Mesenteric fat pad (tissue), 1 donor: ENCODE measurements around the gene MAPKAP1. TPM values are rescaled to one million over a fixed set of nuclear protein-coding genes. Genes with fewer than 3 reads are reported as not detected.
"Not testable (repeated sequence)": the region's sequence is repeated elsewhere in the genome, so short reads cannot be mapped to it uniquely, and the experiment has no call there.

Experiments used
- DNase-seq: peaks from one replicate; pipeline ENCODE4 v3.0.0-alpha.2; 2020; ENCODE audit warnings: low spot score
- total RNA-seq: library from RNA; stranded (reverse); fragmentation: NEBNext Ultra II Directional; extraction: Animal tissue kit (Norgen Biotek cat#: 25700); gene quantifications from one replicate; pipeline ENCODE4 v1.2.1, GENCODE V29; 2021
- donor health status: DM: yes; HTN: yes; CAD: no.

The MAPKAP1 gene
- total RNA-seq, 1 donor from 2014 or later: 98.6 TPM

DNA sequence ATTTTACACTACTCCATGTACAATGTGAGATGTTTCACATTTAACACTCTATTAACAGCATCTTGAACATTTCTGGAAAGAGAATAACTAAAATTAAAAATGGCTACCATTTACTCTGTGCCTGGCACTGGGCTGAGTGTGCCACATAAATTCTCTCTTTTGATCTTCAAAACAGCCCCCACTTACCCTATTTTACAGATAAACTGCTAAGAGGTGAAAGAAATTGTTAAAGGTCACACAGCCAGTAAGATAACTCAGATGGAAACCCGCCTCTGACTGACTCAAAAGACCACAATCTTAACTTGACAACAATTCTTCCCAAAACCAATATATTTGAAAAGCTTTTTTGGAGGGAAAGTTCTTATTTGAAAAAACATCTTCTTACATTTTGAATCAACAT is 97.3 kb downstream of the MAPKAP1 start:
- DNase-seq: no peak

DNA sequence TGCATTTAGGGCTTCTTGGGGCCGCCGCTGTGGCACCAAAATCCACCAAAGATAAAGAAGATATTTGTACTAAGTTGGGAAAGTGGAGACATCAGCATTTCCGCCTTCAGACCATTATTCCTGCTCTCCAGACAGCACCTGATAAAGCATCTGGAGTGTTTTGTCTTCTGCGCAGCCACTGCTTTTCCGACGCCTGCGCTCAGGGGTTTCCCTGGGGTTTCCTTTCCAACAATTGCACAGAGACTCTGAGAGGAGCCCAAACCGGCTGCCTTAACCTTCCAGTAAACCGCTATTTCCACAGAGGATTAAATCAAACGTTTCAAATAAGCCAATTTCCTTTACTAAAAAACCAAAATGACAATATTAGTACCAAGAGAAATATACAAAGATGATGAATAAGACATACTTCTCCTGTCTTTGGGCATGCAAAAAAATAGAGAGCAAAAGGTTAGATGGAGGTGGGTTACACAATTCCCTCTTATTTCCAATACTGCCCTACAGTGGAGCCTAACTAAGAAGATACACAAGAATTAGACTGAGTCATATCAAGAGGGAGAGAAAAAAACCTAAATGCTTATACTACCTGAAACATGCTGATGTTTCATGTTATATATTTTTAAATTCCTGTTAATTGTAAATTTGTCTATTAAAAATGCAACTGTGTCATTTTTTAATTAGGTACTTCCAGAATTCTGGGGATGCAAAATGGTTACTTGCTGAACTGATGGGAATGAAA is 98.4 kb downstream of the MAPKAP1 start:
- no peak for DNase-seq

DNA sequence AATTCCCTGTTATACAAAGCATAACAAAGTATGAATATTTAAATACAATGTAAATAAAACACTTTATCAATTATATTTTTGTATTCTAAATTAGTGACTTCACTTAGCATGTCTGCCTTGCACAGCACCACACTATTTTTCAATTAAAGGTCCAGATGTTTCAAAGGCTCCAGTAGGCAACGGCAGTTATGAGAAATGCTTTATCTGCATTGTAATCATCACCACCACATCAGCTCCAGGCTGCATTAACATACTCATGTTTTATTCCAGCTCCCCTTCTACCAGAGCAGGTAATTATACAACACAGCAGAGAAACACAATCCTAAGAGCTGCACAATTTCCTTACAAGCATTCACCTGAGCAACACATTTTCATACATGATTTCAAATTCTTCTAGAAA is 102.8 kb downstream of the MAPKAP1 start:
- no peak for DNase-seq

DNA sequence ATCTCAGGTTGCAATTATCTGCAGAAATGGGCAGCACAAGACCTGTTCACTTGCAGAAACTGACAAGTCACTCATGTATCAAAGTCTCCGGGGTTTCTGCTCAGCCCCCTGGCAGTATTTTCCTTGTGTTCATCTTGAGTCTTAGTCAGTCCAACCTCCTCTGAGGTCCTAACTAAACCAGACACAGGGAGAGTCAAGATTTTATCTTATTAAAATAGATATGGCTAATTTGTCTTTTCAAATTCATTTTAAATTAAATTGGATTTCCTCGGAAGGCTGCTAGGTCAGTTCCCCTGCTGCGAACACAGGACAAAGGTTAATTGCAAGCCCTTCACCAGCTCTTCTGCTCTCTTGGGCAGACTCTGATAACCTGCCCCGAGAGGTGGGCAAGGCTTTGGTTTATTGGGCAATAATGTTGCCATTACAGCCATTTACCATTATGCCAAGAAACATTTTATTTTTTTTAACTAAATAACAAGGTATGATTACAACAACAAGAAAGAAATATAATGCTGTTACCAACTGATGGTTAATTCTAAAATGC is 103.5 kb downstream of the MAPKAP1 start:
- no peak for DNase-seq

DNA sequence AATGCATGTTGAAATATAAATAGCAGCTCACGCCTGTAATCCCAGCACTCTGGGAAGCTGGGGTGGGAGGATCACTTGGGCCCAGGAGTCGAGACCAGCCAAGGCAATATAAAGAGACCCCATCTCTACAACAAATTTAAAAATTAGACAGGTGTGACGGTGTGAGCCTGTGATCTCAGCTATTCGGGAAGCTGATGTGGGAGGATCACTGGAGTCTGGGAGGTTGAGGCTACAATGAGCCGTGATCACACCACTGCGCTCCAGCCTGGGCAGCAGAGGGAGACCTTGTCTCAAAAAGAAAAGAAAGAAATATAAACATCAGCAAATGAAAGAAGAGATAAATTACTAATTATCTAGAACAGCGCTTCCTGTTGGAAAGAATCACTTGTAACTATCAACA is 105.0 kb downstream of the MAPKAP1 start:
- DNase-seq: no peak

DNA sequence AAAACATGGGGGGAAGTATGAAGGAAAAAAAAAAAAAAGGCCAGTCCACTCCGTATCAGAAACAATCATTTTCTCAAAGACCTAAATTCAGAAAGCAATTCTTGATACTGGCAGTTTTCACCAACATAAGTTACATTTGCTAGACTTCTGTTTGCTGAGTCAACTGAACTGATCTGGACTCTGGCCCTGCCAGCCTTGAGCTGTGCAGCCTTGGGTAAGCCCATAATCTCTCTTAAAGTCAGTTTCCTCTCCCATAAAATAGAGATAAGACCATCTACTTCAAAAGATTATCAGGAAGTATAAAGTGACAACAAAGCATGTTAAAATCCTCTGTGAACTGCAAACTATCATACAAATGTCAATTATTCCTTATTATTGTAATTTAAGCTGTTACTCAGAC is 106.8 kb downstream of the MAPKAP1 start:
- no peak for DNase-seq

DNA sequence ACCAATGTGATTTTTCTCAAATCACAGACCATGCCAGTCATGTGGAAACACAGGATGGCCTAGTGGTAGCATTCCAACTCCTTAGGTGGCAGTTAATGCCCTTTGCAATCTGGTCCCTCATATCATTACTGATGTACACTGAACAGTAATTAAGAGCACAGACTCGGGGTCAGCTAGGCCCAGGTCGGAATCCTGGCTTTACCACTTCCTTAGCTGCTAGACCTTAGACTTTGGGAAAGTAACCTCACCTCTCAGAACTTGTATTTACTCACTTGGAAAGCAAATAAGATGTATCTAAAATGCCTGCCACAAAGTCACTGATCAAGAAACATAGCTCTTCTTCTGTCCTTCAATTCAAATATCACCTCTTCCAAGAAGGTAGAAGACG is 112.8 kb downstream of the MAPKAP1 start:
- no peak for DNase-seq

DNA sequence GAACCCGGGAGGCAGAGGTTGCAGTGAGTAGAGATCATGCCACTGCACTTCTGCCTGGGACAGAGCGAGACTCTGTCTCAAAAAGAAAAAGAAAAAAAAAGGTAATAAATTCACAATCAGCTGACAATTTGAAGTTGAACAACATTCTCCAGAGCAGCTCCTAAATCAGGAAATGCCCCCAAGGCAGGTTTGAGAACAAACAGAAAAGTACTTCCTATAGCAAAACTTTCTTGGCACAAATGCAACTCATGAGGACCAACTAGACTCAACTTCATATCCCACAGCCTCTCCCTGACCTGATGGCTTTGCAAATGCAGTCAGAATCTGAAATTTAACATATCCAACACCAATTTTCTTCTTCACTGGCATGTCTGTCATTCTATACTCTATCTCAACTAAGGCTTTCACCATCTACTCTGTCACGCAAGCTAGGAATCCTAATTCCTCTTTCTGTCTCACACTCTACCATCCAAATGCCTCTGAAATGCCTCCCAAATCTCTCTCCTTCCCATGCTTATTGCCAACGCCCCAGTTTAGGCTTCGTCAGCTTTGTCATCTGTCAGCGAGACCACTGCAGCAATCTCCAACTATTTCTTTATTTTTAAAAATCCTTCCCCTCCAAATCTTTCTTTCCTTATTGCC is 113.3 kb downstream of the MAPKAP1 start:
- DNase-seq: no peak

DNA sequence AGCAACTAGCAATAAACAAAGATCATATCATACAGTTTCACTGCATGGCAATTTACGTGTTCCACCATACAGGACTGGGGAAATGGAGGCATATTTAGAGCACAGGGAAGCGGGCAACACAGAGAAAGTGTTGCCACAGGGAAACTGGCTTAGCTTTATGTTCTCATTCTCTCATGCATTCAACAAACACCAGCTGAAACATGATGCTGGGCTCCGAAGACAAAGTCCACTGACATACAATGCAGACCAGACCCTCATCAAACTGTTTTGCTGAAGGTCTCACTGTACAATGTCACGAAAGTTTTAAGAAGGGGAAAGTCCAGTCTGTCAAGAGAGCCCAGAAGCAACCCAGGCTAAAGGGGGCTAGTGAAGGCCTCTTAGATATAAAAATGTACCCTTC is 115.1 kb downstream of the MAPKAP1 start:
- DNase-seq: no peak

DNA sequence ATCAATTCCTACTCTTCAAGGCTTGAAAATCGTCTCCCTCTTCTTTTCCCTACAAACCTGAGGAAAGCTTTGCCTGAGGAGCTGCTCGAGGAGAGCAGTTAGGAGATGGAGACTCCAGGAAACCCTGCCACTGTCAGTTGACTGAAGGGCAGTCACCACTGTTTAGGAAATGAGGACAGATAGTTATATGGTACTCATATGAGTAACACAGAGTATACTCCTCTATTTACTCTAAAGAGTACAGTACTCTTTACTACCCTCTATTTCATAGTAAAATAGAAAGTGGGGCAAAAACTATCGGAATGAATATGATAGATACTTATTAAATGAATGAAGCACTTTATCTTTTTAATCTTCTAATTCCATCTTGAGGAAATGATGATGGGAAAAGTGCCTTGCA is 115.8 kb downstream of the MAPKAP1 start:
- no peak for DNase-seq

DNA sequence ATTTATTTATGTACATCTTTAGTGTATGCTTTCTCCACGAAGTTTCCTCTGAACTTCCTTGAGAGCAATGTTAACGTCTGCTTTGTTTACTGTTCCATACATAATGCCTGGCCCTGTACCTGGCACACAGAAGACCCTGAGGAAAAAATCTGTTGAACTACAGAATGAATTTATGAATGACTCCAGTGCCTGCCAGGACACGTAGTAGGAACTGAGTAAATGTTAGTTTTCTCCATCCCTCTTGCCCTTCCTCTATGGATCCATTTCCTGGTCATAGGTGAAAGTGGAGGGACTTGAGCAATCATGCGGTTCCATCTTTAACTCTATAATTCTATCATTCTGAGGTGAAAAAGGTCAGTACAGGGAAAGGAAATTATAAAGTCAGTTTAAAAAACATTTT is 117.7 kb downstream of the MAPKAP1 start:
- DNase-seq: no peak

DNA sequence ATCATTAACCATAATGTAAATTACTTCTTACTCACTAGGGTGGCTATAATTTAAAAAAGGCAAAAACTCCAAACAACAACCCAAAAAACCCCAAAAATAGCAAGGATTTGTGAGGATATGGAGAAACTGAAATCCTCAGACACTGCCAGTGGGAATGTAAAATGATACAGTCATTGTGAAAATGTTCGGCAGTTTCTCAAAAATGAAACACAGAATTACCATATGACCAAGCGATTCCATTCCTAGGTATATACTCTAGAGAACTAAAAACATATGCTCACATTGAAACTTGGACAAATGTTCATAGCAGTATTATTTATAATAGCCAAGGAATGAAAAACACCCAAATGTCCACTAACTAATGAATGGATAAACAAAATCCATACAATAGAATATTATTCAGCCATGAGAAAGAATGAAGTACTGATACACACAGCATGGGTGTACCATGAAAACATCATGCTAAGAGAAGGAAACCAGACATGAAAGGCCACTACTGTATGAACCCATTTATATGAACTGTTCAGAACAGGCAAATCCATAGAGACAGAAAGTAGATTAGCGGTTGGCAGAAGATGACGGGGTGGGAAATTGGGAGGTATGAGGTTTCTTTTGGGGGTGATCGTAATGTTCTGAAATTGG is 119.1 kb downstream of the MAPKAP1 start:
- DNase-seq: no peak

DNA sequence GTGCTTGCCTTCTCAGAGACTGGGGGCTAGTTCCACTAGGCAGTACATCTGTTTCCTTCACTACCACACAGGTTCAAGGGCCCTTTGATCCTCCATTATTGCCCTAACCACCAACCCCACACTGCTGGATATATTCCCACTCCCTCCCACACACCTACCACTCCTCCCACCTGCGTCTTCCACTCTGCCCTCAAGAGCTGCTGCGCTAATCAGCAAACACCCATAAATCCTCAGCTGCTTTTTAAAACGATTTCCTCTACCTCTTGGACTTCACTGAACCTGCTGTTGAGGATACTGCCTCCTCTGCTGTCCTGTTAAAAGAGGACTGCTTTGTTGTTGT is 120.9 kb downstream of the MAPKAP1 start:
- DNase-seq: no peak

DNA sequence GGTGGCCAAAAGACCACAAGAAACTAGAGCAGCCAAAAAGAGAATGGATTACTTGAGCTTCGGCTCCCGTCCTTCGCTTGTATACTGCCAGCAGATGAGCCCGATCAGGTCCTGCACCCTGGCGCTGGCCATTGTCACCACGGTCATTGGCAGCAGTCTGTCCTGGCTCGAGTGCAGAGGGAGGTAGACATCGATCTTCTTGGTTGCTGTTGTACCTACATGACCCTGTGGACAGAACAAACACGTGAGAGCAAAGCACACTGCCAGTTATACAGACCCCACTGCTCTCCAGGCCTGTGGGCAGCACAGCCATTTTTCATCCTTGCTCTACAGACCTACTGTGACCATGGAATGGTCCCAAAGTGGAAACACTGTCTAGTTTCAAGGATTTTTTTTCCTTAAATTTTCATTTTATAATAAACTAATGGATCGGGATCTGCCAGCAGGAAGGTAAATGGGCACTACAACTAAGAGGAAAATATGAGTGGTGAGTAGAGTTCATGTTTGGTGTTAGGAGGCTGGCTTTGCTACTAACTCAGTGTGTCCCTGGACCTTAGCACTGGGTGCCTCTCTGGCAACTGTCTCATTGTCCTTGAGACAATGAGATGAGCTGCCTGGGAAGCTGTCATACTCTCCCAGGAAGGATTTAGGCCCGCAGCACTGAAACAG is 121.4 kb downstream of the MAPKAP1 start:
- no peak for DNase-seq

DNA sequence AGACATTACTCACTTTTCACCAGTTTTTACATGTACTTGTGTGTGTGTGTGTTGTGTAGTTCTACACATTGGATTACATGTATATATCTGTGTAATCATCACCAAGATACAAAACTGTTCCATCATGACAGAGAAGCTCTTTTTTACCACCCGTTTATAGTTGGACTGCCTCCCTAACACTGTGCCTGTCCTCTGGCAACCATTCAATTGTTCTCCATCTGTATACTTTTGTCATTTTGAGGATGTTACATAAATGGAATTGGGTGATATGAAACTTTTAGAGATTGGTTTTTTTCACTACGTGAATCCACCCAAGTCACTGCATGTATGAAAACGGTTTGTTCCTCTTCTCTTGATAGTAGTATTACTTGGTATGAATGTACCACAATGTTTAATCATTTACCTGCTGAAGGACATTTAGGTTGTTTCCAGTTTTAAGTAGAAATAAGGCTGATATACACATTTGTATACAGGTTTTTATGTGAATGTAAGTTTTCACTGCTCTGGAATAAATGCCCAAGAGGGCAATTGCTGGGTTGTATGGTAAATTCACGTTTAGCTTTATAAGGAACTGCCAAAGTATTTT is 126.2 kb downstream of the MAPKAP1 start:
- DNase-seq: no peak

DNA sequence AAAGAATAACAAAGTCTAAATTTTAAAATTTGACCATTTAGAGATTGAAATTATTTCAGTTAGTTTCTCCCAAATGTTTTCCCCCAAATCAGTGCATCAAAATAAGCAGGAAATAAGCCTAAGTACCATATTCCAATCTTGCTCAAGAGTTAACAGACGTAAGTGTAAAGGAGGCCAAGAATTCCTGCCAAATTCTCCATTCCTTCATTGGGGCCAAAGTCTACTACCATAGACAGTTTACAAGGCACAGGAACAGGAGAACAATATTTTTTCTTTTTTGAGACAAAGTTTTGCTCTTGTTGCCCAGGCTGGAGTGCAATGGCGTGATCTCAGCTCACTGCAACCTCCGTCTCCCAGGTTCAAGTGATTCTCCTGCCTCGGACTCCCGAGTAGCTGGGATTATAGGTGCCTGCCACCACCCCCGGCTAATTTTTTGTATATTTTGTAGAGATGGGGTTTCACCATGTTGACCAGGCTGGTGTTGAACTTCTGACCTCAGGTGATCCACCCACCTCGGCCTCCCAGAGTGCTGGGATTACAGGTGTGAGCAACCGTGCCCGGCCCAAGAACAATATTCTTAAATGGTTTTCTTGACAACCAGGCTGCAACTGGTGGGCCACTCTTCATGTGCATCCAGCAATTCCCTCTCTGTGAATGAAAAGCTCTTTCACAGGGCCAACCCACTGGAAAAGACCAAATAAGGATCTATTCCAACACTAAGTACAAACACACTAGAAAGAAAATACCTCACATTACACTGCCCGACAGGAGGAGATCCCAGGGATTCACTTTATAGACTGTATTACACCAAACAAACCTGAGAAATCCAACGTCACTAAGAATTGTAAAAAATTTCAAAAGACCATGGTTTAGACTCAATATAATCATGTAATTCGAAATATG is 127.7 kb downstream of the MAPKAP1 start:
- no peak for DNase-seq

DNA sequence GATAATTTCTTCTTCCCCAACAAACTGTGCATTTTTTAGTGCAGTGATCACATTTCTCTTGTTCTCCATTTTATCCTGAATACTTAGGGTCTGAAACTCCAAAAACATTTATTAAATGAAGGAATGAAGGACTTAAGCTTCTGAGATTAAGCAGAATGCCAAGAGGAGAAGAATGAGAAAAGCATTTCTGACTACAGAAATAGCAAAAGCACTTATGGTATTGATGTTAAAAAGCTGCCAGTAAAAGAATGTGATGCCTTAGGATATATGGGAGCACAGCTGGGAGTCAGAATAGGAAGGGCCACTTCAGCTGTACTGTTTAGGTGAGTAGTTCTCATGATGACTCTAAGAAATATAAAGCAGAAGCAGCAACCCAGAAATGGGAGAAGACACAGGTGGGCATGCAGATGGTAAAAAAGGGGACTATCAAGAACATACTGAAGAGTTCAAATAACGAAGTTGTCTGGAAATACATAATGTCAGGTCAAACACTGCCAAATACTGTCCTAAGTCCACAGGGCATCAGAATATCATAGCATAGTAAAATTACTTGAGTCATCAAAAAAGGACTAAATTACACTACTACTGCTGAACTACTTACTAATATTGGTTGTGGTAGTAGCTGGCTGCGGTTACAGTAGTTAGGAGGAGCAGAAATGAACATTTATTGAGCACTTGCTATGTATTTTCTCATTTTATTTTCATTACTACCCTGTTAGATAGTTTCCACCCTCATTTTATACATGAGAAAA is 132.7 kb downstream of the MAPKAP1 start:
- DNase-seq: no peak

DNA sequence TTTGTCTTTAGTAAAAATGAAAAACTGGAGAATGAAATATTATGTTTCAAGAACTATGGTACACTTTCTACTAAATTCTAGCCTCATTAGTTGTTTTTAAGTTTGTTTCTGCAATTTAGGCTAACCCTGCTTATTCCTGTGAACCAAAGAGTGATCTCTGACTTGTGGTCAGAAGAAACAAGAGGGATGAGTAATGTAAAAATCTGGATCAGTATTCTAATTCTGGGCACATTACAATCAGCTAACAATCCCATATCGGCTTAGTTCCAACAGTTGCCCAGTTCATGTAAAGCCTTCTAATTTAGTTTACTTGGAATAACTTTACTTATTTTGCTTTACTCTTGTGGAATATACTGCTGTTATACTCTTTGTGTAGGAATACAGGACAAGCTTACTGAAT is 134.5 kb downstream of the MAPKAP1 start:
- DNase-seq: not testable (repeated sequence)

DNA sequence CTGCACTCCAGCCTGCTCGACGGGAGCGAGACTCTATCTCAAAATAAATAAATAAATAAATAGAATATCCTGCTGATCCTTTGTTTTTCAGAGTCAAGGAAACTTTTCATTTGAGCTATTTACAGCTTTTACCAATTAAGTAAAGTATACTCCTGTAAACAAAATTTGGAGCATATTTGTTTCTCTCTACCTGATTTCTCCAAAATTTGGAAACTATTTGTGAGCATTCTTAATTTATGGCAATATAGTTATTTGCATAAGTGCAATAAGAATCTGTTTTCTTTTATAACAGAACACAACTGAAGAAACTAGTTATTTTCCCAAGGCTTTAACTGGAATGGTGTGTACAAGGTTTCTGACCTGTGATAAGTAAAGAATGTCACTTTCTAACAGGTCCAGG is 135.2 kb downstream of the MAPKAP1 start:
- not testable (repeated sequence) for DNase-seq

DNA sequence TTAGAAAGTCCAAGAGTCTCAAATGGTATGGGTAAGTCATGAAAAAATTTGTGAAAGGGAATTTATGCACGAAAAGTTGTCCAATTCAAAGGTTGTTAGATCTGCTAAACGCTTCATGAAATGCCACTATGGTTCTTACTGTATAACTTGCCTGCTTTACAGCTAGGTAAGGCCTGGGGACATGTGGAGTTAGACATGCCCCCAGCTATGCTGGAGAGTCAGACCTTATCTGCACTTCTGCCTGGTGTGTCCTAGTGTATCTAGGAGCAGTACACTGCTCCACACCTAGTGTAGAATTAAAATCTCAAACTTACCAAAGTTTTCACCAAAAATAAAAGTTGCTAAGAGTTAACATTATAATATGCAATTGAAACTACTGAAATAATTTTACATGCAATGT is 136.8 kb downstream of the MAPKAP1 start:
- no peak for DNase-seq
